Stimulated activated CD4-positive, alpha-beta T cell treated with anti-CD3 and anti-CD28 coated beads, Interleukin-12 subunit alpha, Interleukin-12 subunit beta, amount 100 ng/mL, for 4 hours (primary cell): ENCODE measurements around the gene MSMB.
"Not testable (repeated sequence)": the region's sequence is repeated elsewhere in the genome, so short reads cannot be mapped to it uniquely, and the experiment has no call there.

Source experiments
- DNase-seq: peaks from one replicate; pipeline ENCODE4 v3.0.0-alpha.2; 2020

Gene MSMB

GRCh38 chr10:46069771-46070463 is 23.8 kb upstream of the MSMB start:
- DNase-seq: no peak

GRCh38 chr10:46068905-46069304 is 22.8 kb upstream of the MSMB start:
- no peak for DNase-seq

DNA sequence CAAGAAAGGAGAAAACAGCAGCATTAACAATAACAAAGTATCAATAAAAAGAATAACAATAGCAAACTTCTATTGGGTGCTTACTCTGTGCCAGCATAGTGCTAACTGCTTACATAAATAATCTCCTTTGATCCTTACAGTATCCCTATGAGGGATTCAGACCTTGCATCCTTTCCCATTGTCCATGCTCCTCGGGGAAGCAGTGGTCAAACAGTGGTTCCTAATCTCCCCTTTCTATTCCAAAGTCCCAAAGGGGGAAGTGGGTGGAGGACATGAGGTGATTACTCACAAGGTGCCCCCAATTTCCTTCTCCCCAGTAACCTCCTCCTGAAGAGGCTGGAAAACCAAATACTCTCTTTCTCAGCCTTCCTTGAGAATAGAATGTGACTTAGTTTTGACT is 22.0 kb upstream of the MSMB start:
- no peak for DNase-seq

DNA sequence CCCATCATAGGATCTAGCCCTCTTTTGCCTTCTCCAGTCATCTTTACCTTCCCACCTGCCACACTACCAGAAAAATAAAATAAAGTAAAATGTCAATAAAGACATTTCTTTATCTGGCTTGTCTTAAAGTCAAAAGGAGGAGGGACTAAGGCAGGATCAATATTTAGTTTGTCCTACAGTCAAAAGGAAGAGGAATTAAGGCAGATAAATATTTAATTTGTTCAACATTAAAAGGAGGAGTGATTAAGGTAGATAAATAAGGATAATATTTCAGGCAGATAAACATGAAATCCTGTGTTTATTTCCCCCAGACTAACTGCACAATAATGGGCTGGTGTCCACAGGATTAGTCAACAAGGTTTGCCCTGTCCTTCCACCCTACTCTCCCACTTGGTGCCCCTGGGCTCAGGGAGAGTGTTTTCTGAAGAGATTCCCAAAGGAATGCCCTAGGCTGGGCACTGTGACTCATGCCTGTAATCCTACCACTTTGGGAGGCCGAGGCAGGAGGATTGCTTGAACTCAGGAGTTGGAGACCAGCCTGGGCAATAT is 18.3 kb upstream of the MSMB start:
- no peak for DNase-seq

DNA sequence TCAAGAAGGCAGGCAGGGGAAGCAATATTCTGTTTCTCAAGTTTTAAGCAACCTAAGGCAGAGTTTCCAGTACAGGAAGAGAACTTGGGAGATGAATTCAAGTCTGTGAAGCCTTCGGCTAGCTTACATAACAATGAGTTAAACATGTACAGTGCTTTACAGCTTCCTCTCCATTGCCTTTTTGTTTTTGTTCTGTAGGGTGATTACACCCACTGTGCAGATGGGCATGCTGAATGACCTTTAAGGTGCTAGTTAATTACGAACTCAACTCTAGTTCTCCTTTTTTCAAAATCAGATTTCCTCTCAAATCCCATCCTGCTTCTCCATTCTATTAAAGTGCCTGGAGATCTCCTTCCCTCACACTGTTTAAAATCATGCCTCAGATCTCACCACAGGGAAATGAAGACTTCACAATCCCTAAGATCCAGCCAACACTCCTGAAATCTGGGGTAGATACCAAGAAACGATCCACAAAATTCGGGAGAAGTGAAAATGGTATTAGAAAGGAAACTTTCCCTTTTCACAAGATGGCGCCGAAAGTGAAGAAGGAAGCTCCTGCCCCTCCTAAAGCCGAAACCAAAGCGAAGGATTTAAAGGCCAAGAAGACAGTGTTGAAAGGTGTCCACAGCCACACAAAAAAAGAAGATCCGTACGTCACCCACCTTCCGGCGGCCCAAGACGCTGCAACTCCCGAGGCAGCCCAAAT is 16.8 kb upstream of the MSMB start:
- no peak for DNase-seq

GRCh38 chr10:46060706-46061105 is 14.6 kb upstream of the MSMB start:
- no peak for DNase-seq

DNA sequence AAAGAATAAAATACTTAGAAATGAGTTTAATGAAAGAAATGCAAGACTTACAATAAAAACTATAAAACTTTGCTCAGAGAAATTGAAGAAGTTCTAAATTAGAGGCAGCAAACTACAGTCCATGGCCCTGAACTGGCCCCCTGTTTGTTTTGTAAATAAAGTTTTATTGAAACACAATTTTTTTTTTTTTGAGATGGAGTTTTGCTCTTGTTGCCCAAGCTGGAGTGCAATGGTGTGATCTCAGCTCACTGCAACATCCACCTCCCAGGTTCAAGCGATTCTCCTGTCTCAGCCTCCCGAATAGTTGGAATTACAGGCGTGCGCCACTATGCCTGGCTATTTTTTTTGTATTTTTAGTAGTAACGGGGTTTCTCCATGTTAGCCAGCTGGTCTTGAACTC is 11.9 kb upstream of the MSMB start:
- DNase-seq: not testable (repeated sequence)

DNA sequence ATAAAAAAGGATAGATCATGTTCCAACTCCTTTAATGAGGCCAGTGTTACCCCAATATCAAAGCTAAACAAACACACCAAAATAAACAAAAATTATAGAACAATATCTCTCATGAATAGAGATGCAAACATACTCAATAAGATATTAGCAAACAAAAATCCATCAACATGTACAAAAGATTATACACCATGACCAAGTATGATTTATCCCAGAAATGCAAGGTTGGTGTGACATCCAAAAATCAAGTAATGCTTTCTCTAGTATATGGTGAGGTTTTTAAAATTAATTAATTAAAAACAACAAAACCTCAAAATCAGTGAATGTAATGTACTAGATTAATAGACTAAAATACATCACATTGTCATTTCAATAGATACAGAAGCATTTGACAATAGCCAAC is 11.0 kb upstream of the MSMB start:
- DNase-seq: no peak

GRCh38 chr10:46055771-46056170 is 9.7 kb upstream of the MSMB start:
- DNase-seq: no peak

- DNase-seq: no peak
Observed at GRCh38 chr10:46053534-46054434, 7.7 kb upstream of the MSMB start.

GRCh38 chr10:46052791-46053375 is 6.8 kb upstream of the MSMB start:
- no peak for DNase-seq

DNA sequence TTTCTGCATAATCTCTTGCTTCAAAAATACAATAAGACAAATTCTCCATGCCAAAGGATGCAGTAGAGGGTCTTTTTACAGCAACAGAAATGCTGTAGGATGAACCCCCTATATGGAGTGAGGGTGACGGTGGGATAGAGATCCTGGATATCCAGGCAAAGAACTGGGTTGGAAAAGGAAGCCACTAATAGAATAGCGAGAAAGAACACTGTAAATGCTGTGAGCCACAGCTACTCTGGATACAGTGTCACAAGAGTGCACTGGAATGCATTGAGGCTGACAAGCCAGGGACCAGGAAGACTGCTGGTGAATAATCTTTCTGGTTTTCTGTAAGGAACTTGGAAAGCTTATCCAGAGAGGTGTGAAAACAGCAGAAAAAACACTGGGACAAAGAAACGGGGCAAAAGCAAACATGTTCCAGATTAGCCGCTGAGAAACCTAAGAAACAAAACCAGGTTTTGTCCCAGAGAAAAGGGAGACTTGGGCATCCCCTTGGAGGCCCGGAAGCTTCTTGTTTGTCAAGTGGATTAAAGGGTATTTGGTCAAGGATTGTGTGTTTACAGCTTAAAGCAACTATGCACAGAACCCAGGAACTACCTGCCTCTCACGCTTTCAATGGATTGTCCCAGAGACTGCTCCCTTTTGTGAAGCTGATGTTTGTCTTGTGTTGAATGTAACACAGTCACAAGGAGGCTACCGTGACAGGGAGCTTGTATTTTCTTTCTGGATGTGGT is 6.2 kb upstream of the MSMB start:
- DNase-seq: no peak

GRCh38 chr10:46050941-46051623 is 5.0 kb upstream of the MSMB start:
- DNase-seq: no peak

- not testable (repeated sequence) for DNase-seq
Observed at GRCh38 chr10:46049497-46049831, 3.4 kb upstream of the MSMB start.

DNA sequence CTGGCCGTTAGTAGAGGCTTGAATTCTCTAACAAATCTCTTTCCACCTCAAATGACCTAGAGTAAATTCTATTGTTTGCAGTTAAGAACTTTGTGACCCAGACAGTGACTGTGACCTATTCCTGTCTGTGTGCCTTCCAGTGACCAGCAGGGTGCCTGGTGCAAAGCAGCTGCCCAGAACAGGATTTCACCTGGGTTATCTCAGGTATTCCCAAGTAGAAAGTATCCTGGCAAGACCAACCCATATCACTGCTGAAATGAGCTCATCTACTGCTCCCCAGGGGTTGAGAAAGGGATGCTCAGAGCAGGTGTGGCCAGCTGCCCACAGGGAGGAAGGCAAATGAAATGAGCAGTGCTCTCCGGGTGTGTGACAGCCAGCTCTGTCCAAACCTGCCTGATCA is 2.1 kb upstream of the MSMB start:
- DNase-seq: no peak

DNA sequence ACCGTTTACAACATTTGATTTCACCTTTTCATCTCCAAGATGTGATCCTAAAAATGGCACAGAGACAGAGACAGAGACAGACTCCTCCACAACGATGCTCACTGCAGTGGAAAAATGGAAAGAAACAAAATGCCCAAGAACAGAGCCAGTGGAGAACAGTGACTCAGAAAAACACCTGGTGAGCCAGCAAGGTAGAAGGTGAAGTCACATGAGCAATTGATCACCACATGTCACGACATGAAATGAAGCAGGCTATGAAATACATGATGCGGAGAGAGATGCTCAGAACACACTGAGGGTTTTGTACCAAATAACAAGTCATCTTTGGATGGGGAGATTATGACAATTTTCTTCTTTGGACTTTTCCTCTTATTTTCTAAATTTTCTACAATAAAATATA is 3.5 kb downstream of the MSMB start:
- no peak for DNase-seq

DNA sequence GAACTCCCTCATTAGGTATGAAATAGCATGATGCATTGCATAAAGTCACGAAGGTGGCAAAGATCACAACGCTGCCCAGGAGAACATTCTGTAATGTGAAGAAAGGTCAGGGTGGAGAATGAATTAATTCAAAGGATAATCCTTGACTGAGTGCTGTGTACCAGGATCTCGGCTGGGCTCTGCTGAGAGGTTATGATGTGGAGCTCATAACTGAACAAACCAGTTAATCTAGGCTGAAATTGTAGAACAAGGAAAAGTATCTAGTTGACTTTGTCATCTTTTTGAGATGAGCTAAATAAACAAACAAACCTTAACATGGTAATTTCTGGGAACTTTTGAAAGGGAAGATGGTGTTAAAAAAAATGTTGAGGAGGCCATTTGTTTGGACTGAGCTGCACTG is 6.1 kb downstream of the MSMB start:
- DNase-seq: no peak

- DNase-seq: no peak
Observed at GRCh38 chr10:46037107-46037825, 8.8 kb downstream of the MSMB start.

- DNase-seq: no peak
Observed at GRCh38 chr10:46035923-46036849, 9.9 kb downstream of the MSMB start.

- no peak for DNase-seq
Observed at GRCh38 chr10:46033602-46034011, 12.5 kb downstream of the MSMB start.
